HUDEP-2 (cell line): Measurements from ENCODE around the gene ZGLP1.
"Not testable (repeated sequence)": the region's sequence is repeated elsewhere in the genome, so short reads cannot be mapped to it uniquely, and the experiment has no call there.

Experiments used
- DNase-seq, 76 experiments: peaks; one replicate each; lab custom pipeline; 2025; ENCODE audit not compliant: unreplicated experiment in 76 of 76; lab: John Stamatoyannopoulos, UW

The ZGLP1 gene

DNA sequence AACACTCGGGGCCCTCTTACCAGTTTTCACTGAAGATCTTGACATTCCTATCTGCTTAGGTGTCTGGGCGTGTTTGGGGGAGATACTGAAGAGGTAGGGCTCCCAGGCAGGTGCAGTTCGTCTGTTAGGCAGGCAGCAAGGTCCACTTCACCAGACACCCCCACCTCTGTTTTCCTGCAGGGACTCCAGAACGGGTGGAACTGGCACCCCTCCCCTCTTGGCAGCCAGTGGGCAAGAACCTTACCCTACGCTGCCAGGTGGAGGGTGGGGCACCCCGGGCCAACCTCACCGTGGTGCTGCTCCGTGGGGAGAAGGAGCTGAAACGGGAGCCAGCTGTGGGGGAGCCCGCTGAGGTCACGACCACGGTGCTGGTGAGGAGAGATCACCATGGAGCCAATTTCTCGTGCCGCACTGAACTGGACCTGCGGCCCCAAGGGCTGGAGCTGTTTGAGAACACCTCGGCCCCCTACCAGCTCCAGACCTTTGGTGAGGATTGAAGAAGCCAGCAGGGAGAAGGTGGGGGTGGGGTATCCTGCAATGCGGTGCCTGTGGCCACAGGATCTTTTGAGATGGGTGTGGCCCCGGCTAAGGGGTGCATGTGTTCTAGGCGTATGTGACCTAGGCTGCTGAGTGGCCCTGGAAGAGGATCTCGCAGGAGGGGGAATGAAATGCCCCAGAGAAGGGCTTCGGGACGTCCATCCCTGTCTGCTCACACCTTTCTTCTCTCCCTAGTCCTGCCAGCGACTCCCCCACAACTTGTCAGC, 26.1 kb downstream of the ZGLP1 start:
- DNase-seq: peak in 20 of 76 experiments; percentile 15 to 50 (median 26)

DNA sequence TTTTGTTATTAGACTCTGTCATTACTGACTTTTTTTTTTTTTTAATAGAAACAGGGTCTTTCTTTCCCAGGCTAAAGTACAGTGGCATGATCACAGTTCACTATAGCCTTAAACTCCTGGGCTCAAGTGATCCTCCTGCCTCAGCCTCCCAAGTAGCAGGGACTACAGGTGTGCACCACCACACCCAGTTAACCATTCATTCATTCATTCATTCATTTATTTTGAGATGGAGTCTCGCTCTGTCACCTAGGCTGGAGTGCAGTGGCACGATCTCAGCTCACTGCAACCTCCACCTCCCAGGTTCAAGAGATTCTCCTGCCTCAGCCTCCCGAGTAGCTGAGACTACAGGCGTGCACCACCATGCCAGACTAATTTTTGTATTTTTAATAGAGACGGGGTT, 27.6 kb downstream of the ZGLP1 start:
- not testable (repeated sequence) for DNase-seq

DNA sequence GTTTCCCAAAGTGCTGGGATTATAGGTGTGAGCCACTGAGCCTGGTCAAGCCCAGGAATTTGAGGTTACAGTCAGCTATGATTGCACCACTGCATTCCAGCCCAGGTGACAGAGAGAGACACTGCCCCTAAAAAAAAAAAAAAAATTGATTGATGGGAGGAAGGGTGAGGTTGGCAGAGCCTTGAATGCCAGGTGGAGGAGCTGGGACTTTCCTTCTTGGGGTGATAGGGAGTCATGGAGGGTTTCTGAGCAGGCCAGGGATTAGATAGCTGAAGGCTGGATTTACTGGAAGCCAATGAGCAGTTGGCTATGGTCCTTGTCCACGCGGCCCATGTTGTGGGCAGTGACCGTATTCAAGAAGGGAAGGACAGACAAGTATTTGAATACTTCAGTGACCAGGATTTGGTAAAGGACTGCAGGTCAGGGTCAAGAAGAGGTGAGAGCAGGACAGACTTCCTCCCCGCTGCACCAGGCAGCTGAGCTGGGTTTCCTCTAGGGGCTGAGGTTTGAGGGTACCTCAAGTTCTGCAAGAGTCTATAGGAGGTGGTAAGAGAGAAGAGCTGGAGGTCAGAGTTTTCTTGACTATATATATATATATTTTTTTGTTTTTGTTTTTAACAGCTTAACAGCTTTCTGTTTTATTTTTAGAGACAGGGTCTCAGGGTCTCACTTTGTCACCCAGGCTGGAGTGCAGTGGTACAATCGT, 29.7 kb downstream of the ZGLP1 start:
- no peak for DNase-seq

DNA sequence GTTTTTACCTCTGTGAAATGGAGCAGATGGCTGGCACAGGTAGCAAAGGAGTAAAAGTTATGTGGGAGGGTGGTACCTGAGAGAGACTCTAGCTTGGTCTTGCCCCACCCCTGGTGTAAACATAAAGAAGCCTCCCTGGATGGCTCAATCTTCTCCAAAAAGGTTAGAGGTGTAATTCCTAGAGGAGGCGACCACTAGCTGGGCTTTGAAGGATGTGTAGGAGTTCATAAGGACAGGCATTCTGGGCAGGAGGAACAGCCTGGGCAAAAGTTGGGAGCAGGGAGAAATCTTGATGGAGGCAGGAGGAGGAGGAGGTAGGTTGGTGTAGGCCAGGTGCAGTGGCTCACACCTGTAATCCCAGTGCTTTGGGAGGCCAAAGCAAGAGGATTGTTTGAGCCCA, 30.7 kb downstream of the ZGLP1 start:
- DNase-seq: no peak

GRCh38 chr19:10277795-10278589, 31.6 kb downstream of the ZGLP1 start:
- DNase-seq: no peak

- DNase-seq: no peak
These were observed 35.0 kb downstream of the ZGLP1 start for GRCh38 chr19:10274589-10274988.

DNA sequence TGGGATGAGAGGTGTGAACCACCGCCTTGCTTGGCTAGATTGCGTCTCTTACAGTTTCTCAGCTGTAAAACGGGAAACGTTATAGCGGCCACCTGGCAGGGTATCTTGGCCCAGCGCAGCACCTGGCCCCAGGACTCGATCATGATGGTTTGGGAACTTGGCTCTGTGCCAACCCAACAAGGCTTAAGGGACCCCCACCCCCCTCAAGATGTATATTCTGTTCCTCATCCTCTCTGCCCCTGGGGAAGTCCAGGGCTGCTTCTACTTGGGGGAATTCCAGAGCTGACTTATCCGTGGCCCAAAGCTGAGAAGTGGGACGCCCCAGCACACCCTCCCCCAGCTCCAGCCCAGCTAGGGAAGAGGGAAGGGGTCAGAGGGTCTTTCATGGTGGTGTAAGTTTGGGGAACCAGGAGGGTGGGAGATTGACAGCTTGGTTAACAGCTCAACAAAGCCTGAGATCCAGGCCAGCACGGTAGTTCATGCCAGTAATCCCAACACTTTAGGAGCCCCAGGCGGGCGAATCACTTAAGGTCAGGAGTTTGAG, 38.0 kb downstream of the ZGLP1 start:
- peak in 2 of 76 experiments; percentile 18 to 27 for DNase-seq

DNA sequence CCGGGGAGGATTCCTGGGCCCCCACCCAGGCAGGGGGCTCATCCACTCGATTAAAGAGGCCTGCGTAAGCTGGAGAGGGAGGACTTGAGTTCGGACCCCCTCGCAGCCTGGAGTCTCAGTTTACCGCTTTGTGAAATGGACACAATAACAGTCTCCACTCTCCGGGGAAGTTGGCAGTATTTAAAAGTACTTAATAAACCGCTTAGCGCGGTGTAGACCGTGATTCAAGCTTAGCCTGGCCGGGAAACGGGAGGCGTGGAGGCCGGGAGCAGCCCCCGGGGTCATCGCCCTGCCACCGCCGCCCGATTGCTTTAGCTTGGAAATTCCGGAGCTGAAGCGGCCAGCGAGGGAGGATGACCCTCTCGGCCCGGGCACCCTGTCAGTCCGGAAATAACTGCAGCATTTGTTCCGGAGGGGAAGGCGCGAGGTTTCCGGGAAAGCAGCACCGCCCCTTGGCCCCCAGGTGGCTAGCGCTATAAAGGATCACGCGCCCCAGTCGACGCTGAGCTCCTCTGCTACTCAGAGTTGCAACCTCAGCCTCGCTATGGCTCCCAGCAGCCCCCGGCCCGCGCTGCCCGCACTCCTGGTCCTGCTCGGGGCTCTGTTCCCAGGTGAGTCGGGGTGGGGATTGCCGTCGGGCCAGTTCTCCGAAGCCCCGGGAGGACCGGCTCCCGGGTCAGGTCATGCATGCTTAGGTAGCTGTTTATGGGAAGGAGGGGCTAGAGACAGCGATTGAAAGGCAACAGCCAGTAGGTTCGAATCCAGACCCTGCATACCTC, 38.8 kb downstream of the ZGLP1 start, which contains the start of gene ICAM1:
TSS of gene ICAM1 (plus strand) at position 505 of the 779 bp plus-strand sequence. CDS start at position 545, 40 bp downstream.
- DNase-seq: peak in 66 of 76 experiments; percentile 19 to 85 (median 65)

DNA sequence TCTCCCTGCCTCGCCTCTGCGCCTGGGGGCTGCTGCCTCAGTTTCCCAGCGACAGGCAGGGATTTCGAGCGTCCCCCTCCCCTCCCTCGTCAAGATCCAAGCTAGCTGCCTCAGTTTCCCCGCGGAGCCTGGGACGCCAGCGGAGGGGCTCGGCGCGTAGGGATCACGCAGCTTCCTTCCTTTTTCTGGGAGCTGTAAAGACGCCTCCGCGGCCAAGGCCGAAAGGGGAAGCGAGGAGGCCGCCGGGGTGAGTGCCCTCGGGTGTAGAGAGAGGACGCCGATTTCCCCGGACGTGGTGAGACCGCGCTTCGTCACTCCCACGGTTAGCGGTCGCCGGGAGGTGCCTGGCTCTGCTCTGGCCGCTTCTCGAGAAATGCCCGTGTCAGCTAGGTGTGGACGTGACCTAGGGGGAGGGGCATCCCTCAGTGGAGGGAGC, 39.4 kb downstream of the ZGLP1 start:
- peak in 47 of 76 experiments; percentile 12 to 64 (median 44) for DNase-seq

GRCh38 chr19:10269333-10270179, 40.1 kb downstream of the ZGLP1 start:
- peak in 72 of 76 experiments; percentile 44 to 94 (median 85) for DNase-seq

DNA sequence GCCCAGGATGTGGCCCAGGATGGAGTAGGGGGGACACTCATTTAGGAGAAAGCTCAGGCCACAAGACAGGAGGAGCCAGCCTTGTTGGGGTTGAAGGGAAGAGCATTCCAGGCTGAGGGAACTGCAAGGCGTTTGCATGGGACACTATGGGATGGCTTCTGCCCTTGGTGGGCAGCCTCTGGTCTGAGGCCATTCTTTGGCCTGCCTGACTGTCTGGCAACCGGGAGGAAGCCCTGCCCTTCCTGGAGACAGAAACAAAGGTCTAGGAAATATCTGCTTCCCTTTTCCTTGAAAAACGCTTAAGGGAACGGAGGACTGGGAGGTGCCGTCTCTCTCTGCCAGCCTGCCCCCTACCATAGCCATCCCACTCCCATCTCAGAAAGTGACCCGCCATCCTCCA, 41.5 kb downstream of the ZGLP1 start:
- no peak for DNase-seq

DNA sequence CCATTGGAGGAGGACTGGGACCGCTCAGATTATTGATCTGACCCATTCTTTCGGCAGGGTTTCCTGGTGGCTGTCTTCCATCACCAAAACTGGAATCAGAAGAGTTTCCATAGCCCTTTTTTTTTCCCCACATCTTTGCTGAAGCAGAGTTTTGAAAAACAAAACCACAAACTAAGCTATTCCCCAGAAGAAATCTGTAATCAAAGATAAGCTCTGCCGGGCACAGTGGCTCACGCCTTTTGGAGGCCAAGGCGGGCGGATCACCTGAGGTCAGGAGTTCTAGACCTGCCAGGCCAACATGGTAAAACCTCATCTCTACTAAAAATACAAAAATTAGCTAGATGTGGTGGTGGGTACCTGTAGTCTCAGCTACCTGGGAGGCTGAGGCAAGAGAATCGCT, 42.9 kb downstream of the ZGLP1 start:
- DNase-seq: peak in 2 of 76 experiments; percentile 4 to 14

DNA sequence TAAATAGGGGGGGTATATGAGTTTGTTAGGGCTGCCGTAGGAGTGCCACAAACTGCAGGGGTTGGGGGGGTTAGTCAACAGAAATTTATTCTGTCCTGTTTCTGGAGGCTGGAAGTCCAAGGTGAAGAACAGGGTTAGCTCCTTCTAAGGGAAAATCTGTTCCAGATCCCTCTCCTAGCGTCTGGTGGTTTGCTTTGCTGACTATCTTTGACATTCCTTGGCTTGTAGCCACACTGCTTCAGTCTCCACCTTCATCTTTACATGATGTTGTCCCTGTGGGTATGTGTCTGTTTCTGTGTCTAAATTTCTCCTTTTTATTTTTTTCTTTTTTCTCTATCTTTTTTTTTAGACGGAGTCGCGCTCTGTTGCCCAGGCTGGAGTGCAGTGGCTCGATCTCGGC, 46.8 kb downstream of the ZGLP1 start:
- no peak for DNase-seq

- DNase-seq: no peak
These were observed 49.5 kb downstream of the ZGLP1 start for GRCh38 chr19:10260141-10260584.

DNA sequence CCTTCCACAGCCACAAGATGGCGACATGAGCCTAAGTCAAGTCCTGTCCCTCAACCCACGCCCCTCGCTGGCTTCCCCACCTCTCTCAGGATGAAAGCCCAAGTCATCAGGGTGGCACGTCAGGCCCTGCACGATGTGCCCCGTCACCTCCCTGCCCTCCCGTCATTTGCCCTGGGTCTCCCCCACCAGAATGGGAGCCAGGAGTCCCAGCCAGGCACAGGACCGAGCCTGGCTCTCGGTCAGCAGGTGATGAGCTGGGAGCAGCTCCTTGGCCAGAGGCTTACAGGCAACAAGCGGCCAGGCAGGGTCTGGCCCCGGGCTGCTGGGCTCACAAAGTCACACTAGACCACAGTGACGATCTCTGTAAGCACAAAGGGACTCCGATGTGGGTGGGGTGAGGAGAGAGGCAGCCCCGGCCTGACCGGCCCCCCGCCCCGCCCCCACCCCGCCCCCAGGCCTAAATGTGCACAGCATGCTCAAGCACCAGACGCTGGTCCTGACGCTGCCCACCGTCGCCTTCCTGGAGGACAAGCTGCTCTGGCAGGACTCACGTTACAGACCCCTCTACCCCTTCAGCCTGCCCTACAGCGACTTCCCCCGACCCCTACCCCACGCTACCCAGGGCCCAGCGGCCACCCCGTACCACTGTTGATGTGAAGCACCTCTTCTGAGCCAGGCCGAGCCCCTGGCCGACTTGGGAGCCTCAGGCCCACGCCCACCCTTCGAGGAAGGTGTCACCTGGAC, 50.3 kb downstream of the ZGLP1 start:
- DNase-seq: peak in 72 of 76 experiments; percentile 46 to 92 (median 81)

- DNase-seq: no peak
These were observed 51.4 kb downstream of the ZGLP1 start for GRCh38 chr19:10258080-10258710.

GRCh38 chr19:10256970-10257615, 52.5 kb downstream of the ZGLP1 start:
- DNase-seq: no peak
